ENCODE measurements around the gene SLC25A26.

The SLC25A26 gene, protein sequence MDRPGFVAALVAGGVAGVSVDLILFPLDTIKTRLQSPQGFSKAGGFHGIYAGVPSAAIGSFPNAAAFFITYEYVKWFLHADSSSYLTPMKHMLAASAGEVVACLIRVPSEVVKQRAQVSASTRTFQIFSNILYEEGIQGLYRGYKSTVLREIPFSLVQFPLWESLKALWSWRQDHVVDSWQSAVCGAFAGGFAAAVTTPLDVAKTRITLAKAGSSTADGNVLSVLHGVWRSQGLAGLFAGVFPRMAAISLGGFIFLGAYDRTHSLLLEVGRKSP

DNA sequence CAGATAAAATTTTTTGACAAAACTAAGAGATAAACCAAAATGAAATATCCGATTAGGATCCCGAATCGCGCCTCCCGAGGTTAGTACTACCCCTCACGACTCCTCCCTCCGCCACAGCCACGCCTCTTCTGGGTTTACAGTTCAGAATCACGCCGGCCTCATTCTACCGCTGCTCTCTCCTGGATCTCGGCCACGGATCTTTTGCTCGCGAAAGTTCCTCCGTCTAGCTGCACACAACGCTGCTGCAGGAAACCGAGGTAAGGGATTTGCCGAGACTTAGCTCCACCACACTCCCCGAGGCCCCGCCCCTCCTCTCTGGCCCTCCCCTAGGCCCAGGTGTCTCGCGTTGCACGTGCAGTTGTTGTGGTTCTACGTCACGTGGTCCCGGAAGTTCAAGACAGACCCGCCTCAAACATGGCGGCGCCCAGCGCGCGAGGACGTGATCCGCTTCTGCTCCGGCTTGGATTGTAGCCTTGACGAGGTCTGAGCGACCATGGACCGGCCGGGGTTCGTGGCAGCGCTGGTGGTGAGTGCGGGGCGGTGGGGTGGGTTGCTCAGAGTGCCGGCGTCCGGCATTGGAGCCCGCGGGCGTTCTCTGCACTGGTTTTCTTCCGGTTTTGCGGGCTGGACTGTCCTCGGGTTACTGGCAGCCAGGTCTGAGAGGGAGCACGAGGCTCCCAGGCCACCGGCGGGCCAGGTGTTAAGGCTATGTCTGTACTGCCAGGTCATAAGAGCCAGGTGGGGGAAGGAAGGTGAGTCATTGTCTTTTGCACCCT is at the start of gene SLC25A26:
TSS of gene SLC25A26 (plus strand) at position 400 of the 776 bp plus-strand sequence. CDS start at position 494, 94 bp downstream.
- Histone ChIP-seq H3K9ac (ENCODE audit: low read length in 2 of 2) (peak within 1 kb of the TSS; percentile 59 to 78), H3K27ac (ENCODE audit: low read length) (peak within 1 kb of the TSS; percentile 70), H3K4me3 (ENCODE audit: low read length in 2 of 2) (peak within 1 kb of the TSS; percentile 81 to 85), H3K4me1 (ENCODE audit: control insufficient read depth, insufficient read depth, low read length) (no peaks in the 10 kb centered on the region), H3K36me3 (ENCODE audit: control insufficient read depth in 2 of 2, insufficient read depth in 2 of 2, low read length in 2 of 2) (no peaks in the 10 kb centered on the region), H3K9me3 (ENCODE audit: control insufficient read depth in 2 of 2, low read length in 2 of 2) (no peaks in the 10 kb centered on the region), H3K27me3 (ENCODE audit: control insufficient read depth in 1 of 2, insufficient read depth in 2 of 2, low read length in 2 of 2) (no peaks in the 10 kb centered on the region)

DNA sequence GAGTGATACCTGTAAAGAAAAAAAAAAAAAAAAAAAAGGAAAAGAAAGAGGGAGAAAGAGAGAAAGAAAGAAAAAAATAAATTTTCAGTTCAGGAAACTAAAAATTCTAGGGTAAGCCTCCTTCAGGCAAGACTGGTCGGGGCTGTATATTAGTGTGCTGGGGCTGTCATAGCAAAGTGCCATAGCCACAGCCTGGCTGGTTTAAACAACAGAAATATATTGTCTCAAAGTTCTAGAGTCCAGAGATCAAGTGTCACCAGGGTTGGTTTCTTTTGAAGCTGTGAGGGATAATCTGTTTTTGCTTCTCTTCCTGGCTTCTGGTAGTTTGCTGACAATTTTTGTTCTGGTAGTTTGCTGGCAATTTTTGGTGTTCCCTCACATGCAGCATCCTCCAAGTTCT is 48.4 kb upstream of the SLC25A26 start:
- H3K4me3 ChIP-seq (ENCODE audit: low read length in 2 of 2), result no peak overlapping the region
- H3K27me3 ChIP-seq (ENCODE audit: control insufficient read depth in 1 of 2, insufficient read depth in 2 of 2, low read length in 2 of 2), result no peaks in the 10 kb centered on the region
- no peaks in the 10 kb centered on the region for H3K9me3 ChIP-seq (ENCODE audit: control insufficient read depth in 2 of 2, low read length in 2 of 2)
- no peaks in the 10 kb centered on the region for H3K36me3 ChIP-seq (ENCODE audit: control insufficient read depth in 2 of 2, insufficient read depth in 2 of 2, low read length in 2 of 2)
- no peak overlapping the region for H3K27ac ChIP-seq (ENCODE audit: low read length)
- no peaks in the 10 kb centered on the region for H3K4me1 ChIP-seq (ENCODE audit: control insufficient read depth, insufficient read depth, low read length)
- H3K9ac ChIP-seq (ENCODE audit: low read length in 2 of 2), result no peak overlapping the region

DNA sequence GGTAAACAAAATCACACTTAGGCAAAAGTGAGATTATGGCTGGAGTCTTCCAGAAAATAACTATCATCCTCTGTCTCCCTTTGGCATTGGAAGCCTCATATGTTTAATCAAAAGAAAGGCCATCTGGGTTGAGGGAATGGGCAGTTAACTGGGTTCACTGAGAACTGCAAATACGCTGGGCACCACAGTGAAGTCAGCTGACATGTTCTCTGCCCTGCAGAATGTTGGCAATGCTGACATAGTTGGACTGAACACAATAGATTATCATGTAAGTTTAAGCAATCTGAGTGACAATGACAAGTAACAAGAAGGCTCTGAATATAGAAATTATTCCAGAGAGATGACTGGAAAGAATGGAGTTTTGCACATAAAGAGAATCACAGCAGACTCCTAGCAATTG is 43.8 kb upstream of the SLC25A26 start:
- peaks cover 0 to 4% of the 10 kb centered on the region in 2 donors for H3K9me3 ChIP-seq (ENCODE audit: control insufficient read depth in 2 of 2, low read length in 2 of 2)
- H3K27ac ChIP-seq (ENCODE audit: low read length), result no peak overlapping the region
- H3K4me3 ChIP-seq (ENCODE audit: low read length in 2 of 2), result no peak overlapping the region
- H3K36me3 ChIP-seq (ENCODE audit: control insufficient read depth in 2 of 2, insufficient read depth in 2 of 2, low read length in 2 of 2), result no peaks in the 10 kb centered on the region
- no peaks in the 10 kb centered on the region for H3K27me3 ChIP-seq (ENCODE audit: control insufficient read depth in 1 of 2, insufficient read depth in 2 of 2, low read length in 2 of 2)
- H3K9ac ChIP-seq (ENCODE audit: low read length in 2 of 2), result no peak overlapping the region
- H3K4me1 ChIP-seq (ENCODE audit: control insufficient read depth, insufficient read depth, low read length), result no peaks in the 10 kb centered on the region

DNA sequence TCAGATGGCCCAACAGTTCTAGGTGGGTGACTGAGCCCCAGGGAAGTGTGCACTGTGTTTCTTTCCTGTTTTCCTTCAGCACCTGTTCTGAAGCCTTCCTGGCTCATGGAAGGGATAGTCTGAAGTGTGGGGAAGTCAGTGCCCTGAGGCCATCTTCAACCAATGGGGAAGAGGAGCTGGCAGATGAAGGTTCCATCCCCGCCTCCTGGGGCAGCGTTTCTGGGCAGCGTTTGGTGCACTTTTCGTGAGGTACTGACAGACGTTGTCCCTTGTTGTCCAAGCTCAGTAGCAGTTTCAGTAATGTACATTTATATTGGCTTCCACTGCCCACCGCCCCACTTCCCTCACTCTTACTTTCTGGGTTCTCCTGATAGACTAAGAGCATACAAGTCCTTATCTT is 42.6 kb upstream of the SLC25A26 start:
- Histone ChIP-seq H3K36me3 (ENCODE audit: control insufficient read depth in 2 of 2, insufficient read depth in 2 of 2, low read length in 2 of 2) (no peaks in the 10 kb centered on the region), H3K27me3 (ENCODE audit: control insufficient read depth in 1 of 2, insufficient read depth in 2 of 2, low read length in 2 of 2) (no peaks in the 10 kb centered on the region), H3K9me3 (ENCODE audit: control insufficient read depth in 2 of 2, low read length in 2 of 2) (peaks cover 0 to 4% of the 10 kb centered on the region in 2 donors), H3K4me1 (ENCODE audit: control insufficient read depth, insufficient read depth, low read length) (no peaks in the 10 kb centered on the region), H3K4me3 (ENCODE audit: low read length in 2 of 2) (no peak overlapping the region), H3K27ac (ENCODE audit: low read length) (no peak overlapping the region), H3K9ac (ENCODE audit: low read length in 2 of 2) (no peak overlapping the region)

DNA sequence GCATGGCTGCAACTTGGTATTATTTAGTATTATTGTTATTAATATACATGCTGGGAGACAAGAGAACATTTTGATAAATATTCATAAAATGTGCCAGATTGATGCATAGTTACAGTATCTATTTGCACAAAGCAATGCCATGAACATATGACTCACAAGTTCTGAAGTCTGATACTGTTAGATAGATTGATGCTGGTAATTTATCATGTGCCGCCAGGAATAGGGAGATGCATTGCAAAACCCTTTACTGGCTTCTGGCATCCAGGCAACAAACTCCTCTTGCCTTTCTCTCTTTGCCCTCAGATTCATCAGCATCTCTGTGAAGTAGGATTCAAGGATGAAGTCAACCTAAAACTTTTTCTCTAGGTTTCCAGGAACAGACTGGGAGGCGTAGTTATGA is 41.0 kb upstream of the SLC25A26 start:
- no peak overlapping the region for H3K27ac ChIP-seq (ENCODE audit: low read length)
- no peaks in the 10 kb centered on the region for H3K27me3 ChIP-seq (ENCODE audit: control insufficient read depth in 1 of 2, insufficient read depth in 2 of 2, low read length in 2 of 2)
- H3K4me1 ChIP-seq (ENCODE audit: control insufficient read depth, insufficient read depth, low read length), result no peaks in the 10 kb centered on the region

DNA sequence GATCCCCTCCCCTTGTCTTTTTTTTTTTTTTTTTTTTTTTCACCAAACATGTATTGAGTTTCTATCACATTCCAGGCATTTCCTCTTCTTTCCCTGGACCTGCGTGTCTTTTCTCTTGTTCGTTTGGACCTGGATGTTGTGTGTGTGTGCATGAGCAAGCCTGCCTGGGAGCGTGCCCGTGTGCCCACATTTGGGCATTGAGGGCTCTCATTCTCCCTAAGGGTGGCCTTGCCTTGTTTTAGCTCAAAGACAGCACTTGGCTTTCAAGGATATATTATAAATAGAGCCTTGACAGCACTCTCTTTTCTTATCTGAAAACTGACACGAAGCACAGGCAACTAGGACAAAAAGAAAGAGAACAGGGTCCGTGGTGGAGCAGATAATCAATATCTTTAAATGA is 39.0 kb upstream of the SLC25A26 start:
- no peak overlapping the region for H3K4me3 ChIP-seq (ENCODE audit: low read length in 2 of 2)
- no peak overlapping the region for H3K27ac ChIP-seq (ENCODE audit: low read length)
- H3K36me3 ChIP-seq (ENCODE audit: control insufficient read depth in 2 of 2, insufficient read depth in 2 of 2, low read length in 2 of 2), result no peaks in the 10 kb centered on the region
- H3K9ac ChIP-seq (ENCODE audit: low read length in 2 of 2), result no peak overlapping the region
- H3K9me3 ChIP-seq (ENCODE audit: control insufficient read depth in 2 of 2, low read length in 2 of 2), result peaks cover 0 to 4% of the 10 kb centered on the region in 2 donors
- no peaks in the 10 kb centered on the region for H3K4me1 ChIP-seq (ENCODE audit: control insufficient read depth, insufficient read depth, low read length)
- H3K27me3 ChIP-seq (ENCODE audit: control insufficient read depth in 1 of 2, insufficient read depth in 2 of 2, low read length in 2 of 2), result no peaks in the 10 kb centered on the region

More for the DNA sequence above, 41.0 kb upstream of the SLC25A26 start:
- Histone ChIP-seq H3K36me3 (ENCODE audit: control insufficient read depth in 2 of 2, insufficient read depth in 2 of 2, low read length in 2 of 2) (no peaks in the 10 kb centered on the region), H3K9ac (ENCODE audit: low read length in 2 of 2) (no peak overlapping the region), H3K9me3 (ENCODE audit: control insufficient read depth in 2 of 2, low read length in 2 of 2) (peaks cover 0 to 4% of the 10 kb centered on the region in 2 donors), H3K4me3 (ENCODE audit: low read length in 2 of 2) (no peak overlapping the region)

DNA sequence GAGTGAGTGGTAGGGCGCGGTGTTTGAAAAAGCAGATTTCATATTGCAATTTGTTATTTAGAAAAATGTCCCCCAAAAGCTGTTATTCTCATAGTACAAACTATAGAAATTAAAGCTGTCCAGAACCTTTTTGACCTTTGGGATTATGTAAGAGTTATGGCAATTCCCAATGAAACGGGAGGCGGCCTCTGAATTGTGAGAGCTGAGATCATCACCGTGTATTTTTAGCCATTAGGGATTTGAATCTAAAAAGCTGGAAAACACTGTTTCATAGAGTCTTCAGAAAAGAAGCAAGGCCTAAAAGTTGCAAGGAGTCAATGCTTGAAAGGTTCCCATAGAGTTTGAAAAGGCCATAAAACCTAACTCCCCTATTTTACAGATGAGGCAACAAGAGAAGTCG is 38.6 kb upstream of the SLC25A26 start:
- Histone ChIP-seq H3K9ac (ENCODE audit: low read length in 2 of 2) (no peak overlapping the region), H3K27ac (ENCODE audit: low read length) (no peak overlapping the region), H3K4me3 (ENCODE audit: low read length in 2 of 2) (no peak overlapping the region), H3K27me3 (ENCODE audit: control insufficient read depth in 1 of 2, insufficient read depth in 2 of 2, low read length in 2 of 2) (no peaks in the 10 kb centered on the region), H3K36me3 (ENCODE audit: control insufficient read depth in 2 of 2, insufficient read depth in 2 of 2, low read length in 2 of 2) (no peaks in the 10 kb centered on the region), H3K4me1 (ENCODE audit: control insufficient read depth, insufficient read depth, low read length) (no peaks in the 10 kb centered on the region), H3K9me3 (ENCODE audit: control insufficient read depth in 2 of 2, low read length in 2 of 2) (peaks cover 0 to 4% of the 10 kb centered on the region in 2 donors)

DNA sequence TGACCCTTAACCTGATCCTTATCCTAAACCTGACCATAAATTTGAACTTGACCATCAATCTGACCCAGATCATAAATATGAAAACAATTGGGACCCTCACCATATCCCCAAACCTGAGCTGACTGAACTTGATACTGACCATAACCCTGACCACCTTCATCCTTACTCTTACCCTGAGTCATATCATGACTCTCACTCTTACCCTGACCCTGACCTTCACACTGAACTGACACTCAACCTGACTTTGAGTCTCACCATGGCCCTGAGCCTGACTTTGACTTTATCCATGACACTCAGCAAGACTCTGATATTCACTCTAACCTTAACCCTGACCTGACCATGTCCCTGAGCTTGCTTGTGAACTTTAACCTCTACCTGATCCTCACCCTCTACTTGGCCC is 34.3 kb upstream of the SLC25A26 start:
- H3K27me3 ChIP-seq (ENCODE audit: control insufficient read depth in 1 of 2, insufficient read depth in 2 of 2, low read length in 2 of 2), result no peaks in the 10 kb centered on the region
- H3K36me3 ChIP-seq (ENCODE audit: control insufficient read depth in 2 of 2, insufficient read depth in 2 of 2, low read length in 2 of 2), result no peaks in the 10 kb centered on the region
- no peak overlapping the region for H3K9ac ChIP-seq (ENCODE audit: low read length in 2 of 2)
- H3K4me3 ChIP-seq (ENCODE audit: low read length in 2 of 2), result no peak overlapping the region
- no peaks in the 10 kb centered on the region for H3K9me3 ChIP-seq (ENCODE audit: control insufficient read depth in 2 of 2, low read length in 2 of 2)
- no peaks in the 10 kb centered on the region for H3K4me1 ChIP-seq (ENCODE audit: control insufficient read depth, insufficient read depth, low read length)
- H3K27ac ChIP-seq (ENCODE audit: low read length), result no peak overlapping the region

DNA sequence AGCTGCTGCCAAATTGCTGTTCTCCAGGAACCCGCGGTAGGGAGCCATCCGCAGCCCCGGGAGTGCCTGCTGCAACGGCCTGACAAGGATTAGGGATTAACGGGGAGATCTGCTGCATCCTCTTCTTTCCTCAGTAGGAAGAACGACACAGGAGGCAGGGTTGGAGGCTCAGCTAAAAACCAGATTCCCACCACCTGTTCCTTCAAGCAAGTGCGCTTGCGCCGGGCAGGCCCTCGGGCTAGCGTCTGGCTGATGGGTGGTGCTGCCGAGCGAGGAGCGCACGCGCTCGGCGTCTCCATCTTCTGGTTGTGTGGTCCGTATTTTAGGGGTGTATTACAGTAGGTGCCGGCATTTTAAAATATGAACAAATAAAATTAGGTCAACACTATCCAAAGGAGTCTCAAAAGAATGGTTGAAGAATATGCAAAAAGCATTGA is 25.4 kb upstream of the SLC25A26 start:
- Histone ChIP-seq H3K9ac (ENCODE audit: low read length in 2 of 2) (peak overlapping the region in 1 of 2 donors; percentile 9), H3K27me3 (ENCODE audit: control insufficient read depth in 1 of 2, insufficient read depth in 2 of 2, low read length in 2 of 2) (peaks cover 7 to 8% of the 10 kb centered on the region in 2 donors), H3K9me3 (ENCODE audit: control insufficient read depth in 2 of 2, low read length in 2 of 2) (no peaks in the 10 kb centered on the region), H3K36me3 (ENCODE audit: control insufficient read depth in 2 of 2, insufficient read depth in 2 of 2, low read length in 2 of 2) (no peaks in the 10 kb centered on the region), H3K4me3 (ENCODE audit: low read length in 2 of 2) (peak overlapping the region; percentile 53 to 55), H3K27ac (ENCODE audit: low read length) (no peak overlapping the region), H3K4me1 (ENCODE audit: control insufficient read depth, insufficient read depth, low read length) (peaks cover 5% of the 10 kb centered on the region)

DNA sequence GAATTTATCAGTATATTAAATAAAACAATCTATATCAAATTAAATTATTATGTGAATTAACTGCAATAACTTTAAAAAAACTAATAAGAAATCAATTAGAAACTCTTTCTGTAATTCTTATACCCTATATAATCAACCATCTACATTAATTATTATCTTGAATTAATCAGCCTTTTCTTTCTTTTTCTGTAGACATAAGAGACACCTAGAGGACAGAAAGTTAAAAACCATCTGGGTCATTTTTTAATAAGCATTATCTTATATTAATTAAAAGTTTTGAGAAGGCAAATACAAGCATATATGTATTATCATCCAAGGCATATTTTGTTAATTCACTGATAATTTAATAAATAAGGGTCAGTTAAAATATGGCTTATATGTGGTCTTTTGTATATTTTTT is 24.2 kb upstream of the SLC25A26 start:
- H3K9ac ChIP-seq (ENCODE audit: low read length in 2 of 2), result no peak overlapping the region
- peaks cover 7 to 8% of the 10 kb centered on the region in 2 donors for H3K27me3 ChIP-seq (ENCODE audit: control insufficient read depth in 1 of 2, insufficient read depth in 2 of 2, low read length in 2 of 2)
- no peaks in the 10 kb centered on the region for H3K36me3 ChIP-seq (ENCODE audit: control insufficient read depth in 2 of 2, insufficient read depth in 2 of 2, low read length in 2 of 2)
- peaks cover 5% of the 10 kb centered on the region for H3K4me1 ChIP-seq (ENCODE audit: control insufficient read depth, insufficient read depth, low read length)
- no peak overlapping the region for H3K27ac ChIP-seq (ENCODE audit: low read length)
- no peaks in the 10 kb centered on the region for H3K9me3 ChIP-seq (ENCODE audit: control insufficient read depth in 2 of 2, low read length in 2 of 2)
- no peak overlapping the region for H3K4me3 ChIP-seq (ENCODE audit: low read length in 2 of 2)
